Activated T-cell treated with anti-CD3 and anti-CD28 coated beads, Interleukin-2, amount 50 U/mL, for 4 hours (primary cell): ENCODE data around the gene CDK5RAP2. TPM values are rescaled to one million over a fixed set of nuclear protein-coding genes. Genes with fewer than 3 reads are reported as not detected.

Source experiments
- ATAC-seq, 2 donors: fragments of 200-7000 bp; cut with Tn5 transposase; one replicate each; pipeline ENCODE4 v1.10.0; 2021
- DNase-seq: peaks from one replicate; pipeline ENCODE4 v3.0.0-alpha.2; 2020
- H3K27me3 Mint-ChIP-seq: one replicate; pipeline ENCODE4 v1.8.0; 2021; ENCODE audit warnings: low read depth, mixed read lengths
- H3K36me3 Mint-ChIP-seq: one replicate; pipeline ENCODE4 v1.8.0; 2022; ENCODE audit warnings: mixed read lengths; ENCODE audit not compliant: insufficient read depth
- H3K4me1 Mint-ChIP-seq: one replicate; pipeline ENCODE4 v1.8.0; 2021; ENCODE audit warnings: low read depth, mixed read lengths
- H3K4me3 Mint-ChIP-seq: one replicate; pipeline ENCODE4 v1.8.0; 2021; ENCODE audit warnings: mild to moderate bottlenecking, moderate library complexity, mixed read lengths
- H3K9me3 Mint-ChIP-seq: one replicate; pipeline ENCODE4 v1.8.0; 2021; ENCODE audit warnings: mixed read lengths
- total RNA-seq, 3 donors: library from RNA; stranded (reverse); gene quantifications; one replicate each; pipeline ENCODE4 v1.2.1, GENCODE V29; 2021

Gene CDK5RAP2
- total RNA-seq, 3 donors from 2014 or later, result 34.2 to 36.2 (median 35.1) TPM

DNA sequence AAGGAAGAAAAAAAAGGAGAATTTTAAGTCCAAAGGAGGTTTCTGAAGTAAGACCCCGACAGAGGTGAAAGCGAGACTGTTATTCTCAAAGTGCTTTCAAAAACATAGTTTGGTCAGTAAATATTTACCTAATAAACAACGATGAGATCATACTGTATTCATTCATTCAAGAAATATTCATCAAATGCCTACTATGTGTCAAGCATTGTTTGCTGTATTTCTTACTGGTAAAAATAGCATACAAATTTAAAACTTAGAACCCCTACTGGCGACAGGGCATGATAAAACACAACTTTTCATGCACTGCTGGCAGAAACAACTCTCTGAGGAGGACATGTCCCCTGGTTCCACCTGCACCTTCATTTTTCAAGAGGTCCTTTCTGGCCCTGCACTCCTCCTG, 190.7 kb downstream of the CDK5RAP2 start:
- no peak for DNase-seq
- no peak overlapping the region for H3K4me3 Mint-ChIP-seq
- no peak for ATAC-seq
- H3K4me1 Mint-ChIP-seq, result peaks cover 7% of the 10 kb centered on the region
- H3K9me3 Mint-ChIP-seq, result no peaks in the 10 kb centered on the region
- H3K27me3 Mint-ChIP-seq, result no peaks in the 10 kb centered on the region
- peaks cover 37% of the 10 kb centered on the region for H3K36me3 Mint-ChIP-seq

DNA sequence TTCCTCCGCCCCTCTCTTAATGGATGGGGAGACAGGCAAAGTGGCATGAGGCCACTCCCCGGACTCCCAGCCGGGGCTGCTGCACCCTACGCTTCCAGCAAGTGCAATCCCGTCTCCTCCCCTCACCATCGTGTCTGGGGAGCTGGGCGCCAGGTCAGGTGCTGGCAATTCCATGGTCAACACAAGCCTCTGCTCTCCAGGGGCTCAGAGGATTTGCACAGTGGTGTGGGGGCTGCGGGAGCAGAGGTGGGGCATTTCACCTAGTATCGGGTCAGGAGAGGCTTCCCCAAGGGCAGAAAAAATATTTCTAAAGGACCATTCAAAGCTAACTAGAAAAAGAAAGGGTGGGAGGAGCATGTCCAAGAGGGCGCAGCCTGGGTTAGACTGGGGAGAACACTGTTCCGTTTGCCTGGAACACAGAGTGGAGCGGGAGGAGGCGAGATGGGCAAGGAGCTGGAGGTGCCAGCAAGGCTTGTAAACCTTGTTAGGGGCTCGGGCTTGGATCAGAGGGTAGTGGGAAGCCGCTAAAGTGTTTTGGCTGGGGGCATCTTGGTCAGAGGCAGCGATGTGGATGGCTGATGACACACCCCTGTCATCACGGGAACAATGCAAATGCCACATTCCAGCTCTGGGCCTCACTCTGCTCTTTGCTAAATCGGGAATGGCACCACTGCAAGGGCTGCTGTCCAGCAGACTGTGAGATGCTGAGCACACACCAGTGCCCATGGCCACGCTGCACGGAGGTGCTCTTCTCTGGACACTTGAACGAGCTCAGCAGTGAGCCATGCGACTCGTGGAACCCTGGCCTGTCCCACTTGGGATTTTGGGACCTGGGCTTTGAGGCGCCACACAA, 191.7 kb downstream of the CDK5RAP2 start:
- H3K9me3 Mint-ChIP-seq, result no peaks in the 10 kb centered on the region
- ATAC-seq, result no peak
- peaks cover 28% of the 10 kb centered on the region for H3K36me3 Mint-ChIP-seq
- H3K4me1 Mint-ChIP-seq, result no peaks in the 10 kb centered on the region
- H3K27me3 Mint-ChIP-seq, result no peaks in the 10 kb centered on the region
- DNase-seq, result no peak
- no peak overlapping the region for H3K4me3 Mint-ChIP-seq

DNA sequence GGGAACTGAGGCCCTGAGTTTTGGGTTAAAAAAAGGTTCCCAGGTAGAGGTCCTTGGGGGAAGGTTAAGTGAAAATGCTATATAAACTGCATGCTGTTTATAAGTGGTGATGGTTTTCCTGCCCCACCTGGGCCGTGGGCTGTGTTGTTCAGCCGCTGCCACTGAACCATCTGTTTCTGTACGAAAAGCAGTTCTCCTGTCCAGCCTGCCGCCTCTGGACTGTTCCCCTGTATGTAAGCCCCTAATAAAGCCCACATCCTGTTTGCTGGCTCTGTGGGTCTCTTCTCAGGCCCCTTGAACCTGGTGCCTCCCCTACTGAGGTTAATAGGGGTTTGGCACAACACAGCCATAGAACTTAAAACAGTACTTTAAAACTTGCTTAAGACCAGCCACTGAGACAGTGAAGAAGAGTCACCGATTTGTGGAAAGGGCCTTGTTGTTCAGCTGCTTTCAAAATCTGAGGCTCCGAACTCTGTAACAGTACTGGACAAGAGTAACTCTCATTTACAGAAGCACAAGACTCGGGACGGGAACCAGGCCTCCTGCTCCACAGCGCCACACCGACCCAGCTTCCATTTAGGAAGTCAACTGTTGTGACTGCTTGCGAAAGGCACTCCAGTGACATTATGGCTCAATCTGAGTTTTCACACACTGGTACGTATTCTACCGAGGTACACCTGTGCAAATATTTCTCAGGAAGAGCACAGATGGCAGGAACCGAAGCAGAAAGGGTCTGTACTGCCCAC, 192.5 kb downstream of the CDK5RAP2 start:
- H3K9me3 Mint-ChIP-seq, result no peaks in the 10 kb centered on the region
- DNase-seq, result no peak

DNA sequence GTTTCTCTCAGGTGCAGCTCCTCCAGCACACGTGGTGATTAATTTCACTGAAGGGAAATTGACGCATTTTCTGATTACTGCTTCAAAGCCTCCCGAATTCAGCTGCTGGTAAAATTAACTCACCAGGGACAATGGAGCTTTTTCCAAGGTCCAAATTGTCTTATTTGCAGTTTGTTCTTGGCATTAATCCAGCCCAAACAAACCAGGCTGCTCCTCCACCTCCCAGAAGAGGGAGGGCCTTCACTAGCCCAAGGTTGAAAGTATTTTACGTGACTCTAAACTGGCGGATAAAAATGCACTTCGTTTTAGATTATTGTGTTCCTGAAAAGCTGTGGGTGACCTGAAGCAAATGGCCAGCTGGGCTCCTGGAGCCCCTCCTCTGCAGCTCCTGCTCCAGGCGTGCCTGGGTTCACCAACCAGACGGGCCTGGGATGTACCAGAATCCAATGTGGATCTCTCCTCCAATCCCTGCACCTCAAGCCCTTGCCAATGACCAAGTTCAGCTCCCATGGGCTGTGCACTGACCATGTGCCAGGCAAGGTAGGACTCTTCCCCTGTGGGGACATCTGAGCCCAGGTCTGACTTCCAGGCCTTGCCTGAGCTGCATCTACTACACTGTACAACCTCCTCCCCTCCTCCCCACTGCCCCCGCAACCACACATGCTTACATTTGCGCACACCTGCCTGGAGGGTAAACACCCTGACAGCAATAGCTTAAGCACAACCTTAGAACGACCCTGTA, 193.4 kb downstream of the CDK5RAP2 start:
- no peaks in the 10 kb centered on the region for H3K27me3 Mint-ChIP-seq
- H3K4me3 Mint-ChIP-seq, result no peak overlapping the region
- peaks cover 20% of the 10 kb centered on the region for H3K36me3 Mint-ChIP-seq
- DNase-seq (no peak), ATAC-seq (no peak)
- no peaks in the 10 kb centered on the region for H3K9me3 Mint-ChIP-seq
- no peaks in the 10 kb centered on the region for H3K4me1 Mint-ChIP-seq

More for the DNA sequence above, 192.5 kb downstream of the CDK5RAP2 start:
- Mint-ChIP-seq H3K4me3 (no peak overlapping the region), H3K27me3 (no peaks in the 10 kb centered on the region), H3K36me3 (peaks cover 20% of the 10 kb centered on the region), H3K4me1 (no peaks in the 10 kb centered on the region)
- no peak for ATAC-seq

DNA sequence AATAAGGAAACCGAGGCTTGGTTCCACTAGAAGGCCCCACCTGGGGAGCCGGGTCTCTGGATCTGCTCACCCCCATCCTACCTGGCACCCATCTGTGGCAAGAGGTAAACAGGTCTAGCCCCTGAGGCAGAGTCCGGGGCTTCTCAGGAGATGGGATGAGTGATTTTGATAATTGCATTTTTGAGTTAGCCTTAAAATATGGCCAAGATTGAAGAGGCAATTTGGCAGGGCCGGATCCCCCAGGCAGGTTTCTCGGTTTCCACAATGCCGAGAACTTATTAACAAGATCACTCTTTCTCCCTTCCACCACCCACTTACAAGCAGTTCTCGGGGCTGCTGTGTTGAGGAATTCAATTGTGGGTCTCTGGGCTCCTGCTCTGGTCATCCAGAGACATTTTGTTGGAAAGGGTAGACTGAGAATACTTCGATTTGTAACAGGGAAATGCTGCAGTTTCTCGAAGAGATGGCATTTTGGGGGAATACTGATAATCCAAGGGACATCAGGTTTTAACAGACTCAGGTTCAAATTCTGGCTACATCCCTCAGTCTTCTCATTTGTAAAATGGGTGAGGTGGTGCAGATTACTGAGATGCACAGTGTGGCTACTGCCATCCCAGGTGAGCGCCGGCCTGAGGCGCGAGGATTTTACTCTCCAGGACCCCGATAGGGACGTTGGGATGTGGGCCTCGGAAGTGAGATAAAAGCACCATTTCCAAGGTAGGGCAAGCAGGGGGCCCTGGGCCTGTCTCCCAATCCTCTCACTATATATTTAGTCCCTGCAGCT, 194.2 kb downstream of the CDK5RAP2 start:
- Mint-ChIP-seq H3K4me1 (no peaks in the 10 kb centered on the region), H3K9me3 (no peaks in the 10 kb centered on the region), H3K4me3 (no peak overlapping the region), H3K27me3 (no peaks in the 10 kb centered on the region), H3K36me3 (peaks cover 20% of the 10 kb centered on the region)
- no peak for ATAC-seq
- DNase-seq, result no peak

DNA sequence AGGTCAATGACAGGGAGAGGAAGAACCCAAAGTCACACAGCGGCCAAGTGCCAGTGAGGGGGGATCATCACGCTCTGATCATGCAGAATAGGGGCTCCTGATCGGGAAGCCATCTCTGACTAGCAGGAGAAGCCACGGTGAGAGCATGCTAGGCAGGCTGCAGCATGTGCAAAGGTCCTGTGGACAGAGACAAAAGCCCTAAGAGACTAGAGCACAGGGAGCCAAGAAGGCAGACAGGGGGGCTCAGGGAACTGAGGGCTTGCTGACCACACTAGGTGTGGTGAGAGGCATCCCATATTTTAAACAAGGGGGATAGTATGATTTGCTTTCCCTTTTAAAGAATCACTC, 195.1 kb downstream of the CDK5RAP2 start:
- DNase-seq (no peak), ATAC-seq (no peak)
- Mint-ChIP-seq H3K36me3 (peaks cover 20% of the 10 kb centered on the region), H3K27me3 (no peaks in the 10 kb centered on the region), H3K9me3 (peaks cover 6% of the 10 kb centered on the region), H3K4me3 (no peak overlapping the region), H3K4me1 (no peaks in the 10 kb centered on the region)

DNA sequence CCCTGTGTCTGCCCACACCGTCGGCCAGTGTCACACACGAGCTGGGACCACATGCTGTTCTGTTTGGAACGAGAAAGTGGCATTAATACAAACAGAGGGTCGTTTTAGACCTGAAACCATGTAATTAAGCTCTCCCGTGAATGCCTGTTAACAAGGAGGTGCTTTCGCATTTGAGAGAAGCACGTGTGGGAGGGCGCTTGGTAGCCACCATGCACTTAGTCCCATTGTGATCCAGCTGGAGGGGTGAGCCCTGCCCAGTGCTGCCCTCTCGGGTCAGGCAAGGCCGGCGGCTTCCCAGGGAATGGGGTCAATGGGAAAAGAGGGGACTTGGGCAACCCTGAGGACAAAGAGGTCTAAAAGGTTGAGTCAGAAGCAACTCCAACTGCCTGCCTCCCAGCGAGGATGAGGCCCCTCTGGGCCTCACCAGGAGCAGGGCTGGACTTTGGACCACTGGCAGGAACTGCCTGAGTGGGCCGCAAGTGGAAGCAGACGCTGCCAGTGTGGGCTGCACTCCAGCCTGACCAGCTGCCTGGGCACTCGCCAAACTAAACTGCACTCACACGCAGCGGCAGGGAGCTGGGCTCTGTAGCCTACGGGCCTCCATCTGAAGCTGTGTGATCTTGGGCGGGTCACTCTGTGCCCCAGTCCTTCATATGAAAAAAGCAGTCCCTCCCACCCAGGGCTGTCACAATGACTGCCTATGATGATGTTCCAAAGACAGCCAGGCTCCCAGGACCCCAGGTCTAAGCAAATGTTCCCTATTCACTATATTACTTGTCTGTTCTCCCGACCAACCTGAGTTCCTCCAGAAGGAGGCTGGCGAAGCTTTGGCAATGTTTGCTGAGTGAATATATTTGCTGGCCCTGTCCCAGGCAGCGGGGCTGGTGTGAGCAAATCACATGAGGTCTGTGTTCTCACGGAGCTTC, 195.7 kb downstream of the CDK5RAP2 start:
- no peaks in the 10 kb centered on the region for H3K4me1 Mint-ChIP-seq
- DNase-seq, result no peak
- no peak for ATAC-seq
- H3K36me3 Mint-ChIP-seq, result peaks cover 19% of the 10 kb centered on the region
- peaks cover 6% of the 10 kb centered on the region for H3K9me3 Mint-ChIP-seq
- no peak overlapping the region for H3K4me3 Mint-ChIP-seq
- H3K27me3 Mint-ChIP-seq, result no peaks in the 10 kb centered on the region

DNA sequence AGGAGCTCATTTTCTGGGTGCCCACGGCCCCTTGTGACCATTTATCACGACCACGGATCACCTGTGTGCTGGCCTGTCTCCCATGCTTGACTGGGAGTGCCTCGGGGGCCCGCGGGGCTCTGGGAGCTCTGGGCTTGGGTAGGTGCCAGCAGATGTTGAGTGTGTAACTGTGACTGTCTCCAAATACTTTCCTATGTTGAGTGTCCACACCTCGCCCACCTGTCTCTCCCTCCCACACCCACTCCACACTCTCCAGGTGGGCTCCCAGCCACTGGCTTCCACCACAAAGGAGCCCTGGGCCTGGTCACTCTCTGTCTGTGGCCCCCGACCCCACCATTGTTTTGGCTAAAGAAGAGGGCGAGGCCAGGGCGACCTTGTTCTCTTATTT, 196.4 kb downstream of the CDK5RAP2 start:
- Mint-ChIP-seq H3K4me1 (no peaks in the 10 kb centered on the region), H3K27me3 (no peaks in the 10 kb centered on the region), H3K9me3 (peaks cover 6% of the 10 kb centered on the region), H3K36me3 (peaks cover 12% of the 10 kb centered on the region), H3K4me3 (no peak overlapping the region)
- ATAC-seq (no peak), DNase-seq (no peak)

DNA sequence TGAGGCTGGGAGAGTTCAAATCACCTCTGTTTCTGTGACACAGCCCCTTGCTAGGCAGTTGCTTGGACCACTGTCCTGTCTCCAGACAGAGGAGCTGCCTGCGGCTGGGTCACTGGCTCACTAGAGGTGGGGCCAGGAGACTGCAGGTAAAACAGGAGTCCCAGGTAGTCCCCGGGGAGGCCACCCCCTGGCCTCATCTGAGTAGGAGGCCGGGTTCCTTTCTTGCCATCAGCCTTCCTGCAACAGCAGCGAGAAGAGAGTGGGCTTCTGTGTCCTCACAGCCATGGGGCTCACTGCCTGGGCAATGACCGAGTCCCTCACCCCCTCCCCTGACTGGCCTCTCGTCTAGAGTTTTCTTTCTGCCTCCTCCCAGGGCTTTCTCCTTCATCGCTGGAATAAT, 197.5 kb downstream of the CDK5RAP2 start:
- Mint-ChIP-seq H3K4me1 (no peaks in the 10 kb centered on the region), H3K4me3 (no peak overlapping the region), H3K27me3 (no peaks in the 10 kb centered on the region), H3K36me3 (peaks cover 9% of the 10 kb centered on the region), H3K9me3 (peaks cover 12% of the 10 kb centered on the region)
- ATAC-seq, result no peak
- DNase-seq, result no peak

DNA sequence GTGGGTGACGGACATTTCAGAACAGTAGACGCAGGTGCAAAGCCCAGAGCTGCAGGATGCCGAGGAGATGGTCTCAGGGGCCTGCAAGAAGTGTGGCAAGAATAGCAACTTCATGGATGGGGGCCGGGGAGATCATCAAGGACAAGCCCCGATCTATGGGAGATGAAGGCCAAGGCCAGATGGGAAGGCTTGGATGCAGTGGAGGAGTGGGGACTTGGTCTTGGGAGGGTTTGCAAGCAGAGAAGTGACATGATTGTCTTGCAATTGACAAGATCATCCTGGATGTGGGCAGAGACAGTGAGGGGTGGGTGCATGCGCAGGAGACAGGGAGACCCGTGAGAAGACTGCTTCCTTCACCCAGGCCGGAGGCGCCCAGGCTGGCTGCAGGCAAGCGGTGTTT, 198.1 kb downstream of the CDK5RAP2 start:
- ATAC-seq (no peak), DNase-seq (no peak)
- H3K4me3 Mint-ChIP-seq, result no peak overlapping the region
- H3K4me1 Mint-ChIP-seq, result no peaks in the 10 kb centered on the region
- peaks cover 14% of the 10 kb centered on the region for H3K36me3 Mint-ChIP-seq
- no peaks in the 10 kb centered on the region for H3K27me3 Mint-ChIP-seq
- peaks cover 12% of the 10 kb centered on the region for H3K9me3 Mint-ChIP-seq

DNA sequence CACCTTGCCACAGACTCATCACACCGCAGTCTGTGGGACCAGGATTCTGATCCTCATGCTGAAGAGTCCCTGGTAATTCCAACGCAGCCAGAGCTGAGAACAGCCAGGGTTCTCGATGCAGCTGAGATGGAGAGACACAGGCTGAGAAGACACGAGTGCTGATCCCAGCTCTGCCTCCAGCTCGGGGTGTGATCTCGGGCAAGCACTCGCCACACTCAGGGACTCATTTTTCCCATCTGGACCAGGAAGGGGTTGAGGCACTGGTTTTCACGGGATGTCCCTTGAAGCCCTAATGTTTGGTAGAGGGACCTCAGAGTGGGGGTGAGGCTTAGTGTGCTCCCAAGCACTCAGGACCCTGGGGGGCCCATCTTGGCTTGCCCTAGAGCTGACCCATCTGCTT, 200.4 kb downstream of the CDK5RAP2 start:
- H3K36me3 Mint-ChIP-seq, result peaks cover 13% of the 10 kb centered on the region
- DNase-seq (no peak), ATAC-seq (no peak)
- no peak overlapping the region for H3K4me3 Mint-ChIP-seq
- H3K27me3 Mint-ChIP-seq, result no peaks in the 10 kb centered on the region
- peaks cover 12% of the 10 kb centered on the region for H3K9me3 Mint-ChIP-seq
- H3K4me1 Mint-ChIP-seq, result no peaks in the 10 kb centered on the region

DNA sequence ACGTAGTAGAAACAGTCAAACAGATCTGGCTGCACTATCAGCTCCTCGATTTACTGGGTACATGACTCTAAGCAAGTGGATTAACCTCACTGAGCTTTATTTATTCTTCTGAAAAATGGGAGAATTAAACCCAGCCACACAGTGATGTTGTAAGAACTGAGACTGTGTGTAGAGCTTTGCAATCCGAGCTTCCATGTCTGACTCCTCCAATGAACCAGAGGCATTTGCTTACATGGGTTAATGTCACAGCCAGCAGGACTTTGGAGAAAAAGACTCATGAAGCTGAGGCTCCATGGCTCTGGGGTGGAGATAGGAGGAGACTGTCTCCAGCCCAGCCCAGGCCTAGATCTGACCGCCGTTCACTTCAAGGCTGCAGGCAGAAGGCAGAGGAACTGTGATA, 201.3 kb downstream of the CDK5RAP2 start:
- DNase-seq, result no peak
- Mint-ChIP-seq H3K36me3 (peaks cover 11% of the 10 kb centered on the region), H3K27me3 (no peaks in the 10 kb centered on the region), H3K4me1 (no peaks in the 10 kb centered on the region), H3K4me3 (no peak overlapping the region), H3K9me3 (peaks cover 12% of the 10 kb centered on the region)
- ATAC-seq, result no peak
